ENCODE results near the gene FLT4. TPM values are rescaled to one million over a fixed set of nuclear protein-coding genes. Genes with fewer than 3 reads are reported as not detected.

Gene FLT4
- total RNA-seq, 1 donor from 2014 or later = 3.8 TPM

- TF ChIP-seq CTCF (conservative IDR thresholded peaks at IDR 0.05; ENCODE audit: low read depth, low read length) = no peak
- DNase-seq (ENCODE audit: low read depth) = no peak
- no peak overlapping the region for H3K4me3 ChIP-seq (ENCODE audit: low read depth, low read length)
Measured at GRCh38 chr5:180595381-180596114, 53.9 kb downstream of the FLT4 start.

GRCh38 chr5:180595046-180595379 lies 54.4 kb downstream of the FLT4 start:
- DNase-seq (ENCODE audit: low read depth) = no peak
- TF ChIP-seq CTCF (conservative IDR thresholded peaks at IDR 0.05; ENCODE audit: low read depth, low read length) = no peak
- no peak overlapping the region for H3K4me3 ChIP-seq (ENCODE audit: low read depth, low read length)

- DNase-seq (ENCODE audit: low read depth) = no peak
- TF ChIP-seq CTCF (conservative IDR thresholded peaks at IDR 0.05; ENCODE audit: low read depth, low read length) = no peak
- no peak overlapping the region for H3K4me3 ChIP-seq (ENCODE audit: low read depth, low read length)
Measured at GRCh38 chr5:180594311-180595045, 54.9 kb downstream of the FLT4 start.

- no peak for DNase-seq (ENCODE audit: low read depth)
- H3K4me3 ChIP-seq (ENCODE audit: low read depth, low read length) = no peak overlapping the region
- no peak for TF ChIP-seq CTCF (conservative IDR thresholded peaks at IDR 0.05; ENCODE audit: low read depth, low read length)
Measured at GRCh38 chr5:180593446-180594206, 55.8 kb downstream of the FLT4 start.

- TF ChIP-seq CTCF (conservative IDR thresholded peaks at IDR 0.05; ENCODE audit: low read depth, low read length) = no peak
- H3K4me3 ChIP-seq (ENCODE audit: low read depth, low read length) = no peak overlapping the region
- no peak for DNase-seq (ENCODE audit: low read depth)
Measured at GRCh38 chr5:180592176-180592575, 57.2 kb downstream of the FLT4 start.

- no peak within 1 kb of the TSS for H3K4me3 ChIP-seq (ENCODE audit: low read depth, low read length)
- no peak for TF ChIP-seq CTCF (conservative IDR thresholded peaks at IDR 0.05; ENCODE audit: low read depth, low read length)
- no peak for DNase-seq (ENCODE audit: low read depth)
Measured at GRCh38 chr5:180591311-180591887, 58.0 kb downstream of the FLT4 start, which contains the start of gene SCGB3A1. SCGB3A1 (minus strand) TSS chr5:180591499; CDS start chr5:180591462, 37 bp downstream.

Data from epithelial cell of proximal tubule (primary cell).